DND-41 (cell line): ENCODE data around the gene BARHL2.

Experiments
- CTCF ChIP-seq: IDR thresholded peaks from 2 replicates; pipeline ENCODE4 v1.5.1; 2012; ENCODE audit warnings: borderline replicate concordance, low read length, moderate library complexity, mild to moderate bottlenecking; ENCODE audit not compliant: poor library complexity, severe bottlenecking; ENCODE audit errors: extremely low read depth
- EZH2 ChIP-seq: IDR thresholded peaks from 3 replicates; pipeline ENCODE4 v1.6.1; 2012; ENCODE audit warnings: borderline replicate concordance, low read depth, mild to moderate bottlenecking, moderate library complexity, low read length, inconsistent platforms; ENCODE audit not compliant: severe bottlenecking

DNA sequence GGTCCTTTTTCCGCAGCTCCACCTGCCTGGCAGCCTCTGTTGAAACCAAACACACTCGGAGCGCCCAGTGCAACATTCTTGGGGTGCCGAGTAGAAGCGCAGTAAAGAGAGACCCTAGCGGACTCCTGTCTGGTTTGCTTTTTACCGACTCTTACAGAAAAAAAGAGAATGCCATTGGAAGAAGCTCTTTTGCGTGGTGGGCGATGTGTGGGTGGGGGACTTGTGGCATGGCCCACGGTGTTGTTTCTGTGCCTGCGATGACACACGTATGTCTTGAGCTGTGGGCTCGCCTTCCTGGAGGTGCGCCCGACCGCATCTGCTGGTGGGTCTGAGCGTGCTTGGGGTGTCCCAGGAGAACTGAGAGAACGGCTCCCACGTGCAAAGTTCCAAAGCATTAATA is 7.3 kb upstream of the BARHL2 start:
- TF ChIP-seq EZH2: no peak
- no peak for TF ChIP-seq CTCF
